ENCODE measurements around the gene RCBTB2.

- TF ChIP-seq CTCF (IDR thresholded peaks at IDR 0.05) (no peak), POLR2A (IDR thresholded peaks at IDR 0.05) (no peak)
These were observed 83.8 kb downstream of the RCBTB2 start for GRCh38 chr13:48448959-48449614.

Measured in testis (tissue), 2 donors.